Cerebellar cortex (tissue), 1 donor: Measurements from ENCODE around the gene RGMA.

Experiments
- DNase-seq: peaks from one replicate; pipeline ENCODE4 v3.0.0-alpha.2; 2015; ENCODE audit warnings: low spot score

RGMA gene

DNA sequence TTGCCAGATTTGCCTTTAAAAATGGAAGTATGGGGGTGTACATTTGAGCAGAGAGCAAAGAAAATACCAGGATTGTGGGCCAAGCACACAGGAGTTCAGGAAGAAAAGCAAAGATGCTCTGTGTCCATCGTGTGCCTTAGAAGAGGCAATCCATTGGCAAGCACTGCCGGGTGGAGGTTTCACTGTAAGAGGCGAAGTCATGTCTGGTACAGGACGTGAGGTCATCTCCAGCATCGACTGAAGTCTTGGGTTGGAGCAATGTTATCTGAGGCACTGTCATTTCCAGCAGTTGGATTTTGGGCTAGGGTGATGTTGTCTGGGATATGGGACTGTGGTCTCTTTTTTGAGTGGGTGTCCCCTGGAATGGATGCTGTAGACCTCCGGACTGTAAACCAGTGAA is 4.8 kb upstream of the RGMA start:
- DNase-seq: no peak

GRCh38 chr15:93091465-93091864 is 2.5 kb upstream of the RGMA start:
- no peak for DNase-seq

GRCh38 chr15:93089727-93090305 is 805 bp upstream of the RGMA start:
- DNase-seq: no peak

DNA sequence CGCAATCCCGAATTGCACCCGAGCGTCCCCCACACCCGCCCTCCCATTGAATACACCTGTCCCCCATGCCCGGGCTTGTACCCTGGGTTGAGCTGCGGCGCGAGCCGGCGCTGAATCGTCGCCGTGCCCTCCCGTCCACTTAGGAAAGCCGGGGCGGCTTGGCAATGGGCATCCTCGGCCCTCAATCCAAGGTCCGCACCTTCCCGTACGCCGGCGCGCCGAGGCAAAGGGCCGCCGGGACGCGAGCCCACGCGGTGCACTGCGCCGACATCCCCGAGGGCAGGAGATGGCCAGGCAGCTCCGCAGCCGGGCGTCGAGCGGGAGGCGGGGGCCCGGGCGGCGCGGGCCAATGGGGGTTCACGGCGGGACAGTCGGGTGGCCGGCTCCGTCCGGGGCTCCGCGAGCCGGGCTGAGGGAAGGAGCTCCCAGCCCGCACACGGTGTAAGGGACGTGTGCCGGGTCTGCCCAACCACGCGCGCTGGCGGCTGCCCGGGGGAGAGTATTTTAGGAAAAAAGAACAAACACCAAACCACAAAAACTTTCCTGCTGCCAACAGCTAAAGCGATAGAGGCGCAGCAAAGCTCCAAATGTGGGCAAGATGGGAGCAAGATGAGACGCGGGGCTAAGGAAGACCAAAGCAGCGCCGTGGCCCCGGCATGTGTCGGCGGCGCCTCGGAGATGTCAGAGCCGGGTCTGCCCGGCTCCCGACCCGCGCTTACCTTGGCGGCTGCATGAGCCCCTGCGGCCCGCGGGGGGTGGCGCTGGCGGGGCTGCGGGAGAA is 621 bp downstream of the RGMA start:
- no peak for DNase-seq

- peak; percentile 63 for DNase-seq
These were observed 1.2 kb downstream of the RGMA start for GRCh38 chr15:93087825-93088199.

DNA sequence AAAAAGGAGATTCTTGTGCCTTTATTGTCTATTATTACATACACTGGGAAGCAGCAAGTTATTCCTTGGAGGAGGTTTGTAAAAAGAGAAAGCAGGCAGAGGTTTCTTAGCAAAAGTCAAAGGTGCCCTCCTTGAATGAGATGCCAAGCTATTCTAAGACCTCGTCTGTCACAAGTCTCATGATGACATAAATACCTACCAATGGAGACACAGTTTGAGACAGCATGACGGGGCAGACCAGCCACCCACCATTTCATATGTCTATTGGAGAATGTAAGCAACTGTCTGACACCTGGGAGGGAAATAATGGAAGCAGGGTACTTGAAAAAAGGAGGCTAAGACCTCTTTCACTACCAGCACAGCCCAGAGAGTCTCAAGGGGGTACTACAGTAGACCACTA is 2.2 kb downstream of the RGMA start:
- DNase-seq: no peak

- no peak for DNase-seq
These were observed 3.3 kb downstream of the RGMA start for GRCh38 chr15:93085692-93086091.

DNA sequence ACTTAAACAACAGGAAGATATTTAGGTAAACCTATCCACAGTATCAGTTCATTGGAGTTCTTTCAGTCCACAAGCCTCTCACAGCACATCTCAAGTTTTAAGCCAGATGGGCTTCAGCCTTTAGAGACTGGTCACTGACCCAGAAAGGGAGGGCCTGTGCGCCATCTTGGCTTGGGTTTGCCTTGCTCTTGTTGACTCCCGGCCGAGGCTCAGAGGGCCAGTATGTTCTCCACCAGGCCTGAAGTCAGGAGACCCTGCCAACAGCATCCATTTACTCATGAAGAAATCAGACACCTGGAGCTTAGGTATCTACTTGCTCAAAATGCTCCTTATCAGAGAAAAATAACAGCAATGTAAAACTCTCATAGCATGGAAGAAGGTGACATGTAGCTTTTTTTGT is 6.2 kb downstream of the RGMA start:
- no peak for DNase-seq

GRCh38 chr15:93081399-93081798 is 7.6 kb downstream of the RGMA start:
- DNase-seq: no peak

DNA sequence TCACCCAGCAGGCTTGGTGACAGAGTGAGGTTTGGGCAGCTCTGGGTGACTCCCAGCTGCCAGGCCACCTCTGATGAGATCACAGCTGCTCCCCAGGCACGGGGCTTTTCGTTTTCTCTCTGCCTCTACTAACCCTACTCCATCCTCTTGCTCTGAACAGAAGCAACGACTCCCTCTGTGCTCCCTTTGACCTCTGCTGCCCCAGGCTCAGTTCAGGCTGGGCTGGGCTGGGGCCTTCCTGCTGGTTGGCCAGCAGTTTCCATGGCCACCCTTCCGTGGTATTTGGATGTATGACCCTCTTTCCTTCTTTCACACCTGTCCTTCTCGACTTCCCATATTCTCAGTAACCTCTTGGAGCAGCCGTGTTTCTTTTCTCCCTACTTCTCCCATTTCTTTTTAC is 8.6 kb downstream of the RGMA start:
- DNase-seq: no peak

- no peak for DNase-seq
These were observed 12.1 kb downstream of the RGMA start for GRCh38 chr15:93076875-93077274.

DNA sequence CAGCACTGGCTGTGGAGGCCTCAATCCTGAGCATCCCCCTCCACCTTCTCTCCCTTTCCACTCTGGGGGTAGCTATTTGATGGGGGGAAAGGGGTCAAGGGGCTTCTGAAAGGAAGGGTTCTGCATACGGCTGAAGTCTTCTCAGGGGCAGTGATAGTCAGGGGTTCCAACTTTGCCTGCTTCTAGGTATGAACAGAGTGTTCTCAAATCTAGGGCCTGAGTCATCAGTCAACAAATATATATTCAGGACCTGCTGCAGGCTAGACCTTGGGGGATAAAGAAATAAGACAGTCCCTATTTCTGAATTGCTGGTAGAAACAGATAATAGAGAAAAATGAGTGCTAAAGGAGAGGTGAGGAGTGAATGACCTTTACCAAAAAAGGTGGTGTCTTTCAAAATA is 12.8 kb downstream of the RGMA start:
- DNase-seq: no peak

GRCh38 chr15:93074599-93074998 is 14.4 kb downstream of the RGMA start:
- DNase-seq: no peak

DNA sequence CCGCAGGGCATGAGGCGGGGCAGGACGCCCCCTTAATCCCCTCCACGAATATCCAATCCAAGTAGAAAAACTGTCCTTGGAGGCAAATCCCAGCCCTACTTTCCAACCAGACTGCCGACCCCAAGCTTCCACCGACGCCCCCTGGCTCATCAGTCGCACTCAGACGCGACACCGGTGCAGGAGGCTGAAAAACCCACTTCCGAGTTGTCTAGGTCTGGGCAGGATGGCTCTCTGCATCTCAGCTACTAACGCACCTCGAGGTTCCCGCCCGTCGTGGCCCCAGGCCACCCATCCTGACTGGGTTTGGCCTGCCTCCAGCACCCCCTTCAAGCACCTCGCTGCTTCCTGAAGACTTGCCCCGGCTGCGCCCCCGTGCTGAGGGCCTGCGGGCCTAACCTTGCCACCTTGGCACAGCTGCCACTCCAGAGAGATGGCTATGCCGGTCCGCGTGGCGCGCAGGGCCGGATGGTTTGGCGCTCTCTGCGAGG is 15.5 kb downstream of the RGMA start:
- DNase-seq: no peak

GRCh38 chr15:93072411-93073394 is 16.3 kb downstream of the RGMA start:
- peak; percentile 36 for DNase-seq

- DNase-seq: no peak
These were observed 17.0 kb downstream of the RGMA start for GRCh38 chr15:93072011-93072410.

DNA sequence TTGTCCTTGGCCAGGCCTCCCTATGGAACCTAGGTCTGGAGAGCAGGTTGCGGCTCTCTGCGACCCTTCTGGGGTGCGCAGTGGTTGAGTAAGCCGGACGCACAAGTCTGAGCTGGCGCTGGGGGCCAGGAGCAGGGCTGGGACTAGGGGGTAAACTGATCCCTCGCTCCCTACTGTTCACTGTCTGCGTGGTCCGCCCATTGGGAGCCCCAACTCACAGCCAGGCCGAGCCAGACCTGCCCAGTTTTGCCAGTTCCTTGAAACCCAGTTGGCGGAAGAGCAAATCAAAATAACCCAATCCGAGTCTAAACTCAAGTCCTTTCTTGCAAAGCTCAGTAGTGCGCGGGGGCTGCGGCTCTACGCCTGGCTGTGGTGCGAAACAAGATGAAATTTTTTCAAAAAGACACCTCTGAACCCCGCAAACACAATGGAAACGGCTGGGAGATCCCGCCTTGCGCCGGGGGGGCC is 17.5 kb downstream of the RGMA start:
- no peak for DNase-seq

DNA sequence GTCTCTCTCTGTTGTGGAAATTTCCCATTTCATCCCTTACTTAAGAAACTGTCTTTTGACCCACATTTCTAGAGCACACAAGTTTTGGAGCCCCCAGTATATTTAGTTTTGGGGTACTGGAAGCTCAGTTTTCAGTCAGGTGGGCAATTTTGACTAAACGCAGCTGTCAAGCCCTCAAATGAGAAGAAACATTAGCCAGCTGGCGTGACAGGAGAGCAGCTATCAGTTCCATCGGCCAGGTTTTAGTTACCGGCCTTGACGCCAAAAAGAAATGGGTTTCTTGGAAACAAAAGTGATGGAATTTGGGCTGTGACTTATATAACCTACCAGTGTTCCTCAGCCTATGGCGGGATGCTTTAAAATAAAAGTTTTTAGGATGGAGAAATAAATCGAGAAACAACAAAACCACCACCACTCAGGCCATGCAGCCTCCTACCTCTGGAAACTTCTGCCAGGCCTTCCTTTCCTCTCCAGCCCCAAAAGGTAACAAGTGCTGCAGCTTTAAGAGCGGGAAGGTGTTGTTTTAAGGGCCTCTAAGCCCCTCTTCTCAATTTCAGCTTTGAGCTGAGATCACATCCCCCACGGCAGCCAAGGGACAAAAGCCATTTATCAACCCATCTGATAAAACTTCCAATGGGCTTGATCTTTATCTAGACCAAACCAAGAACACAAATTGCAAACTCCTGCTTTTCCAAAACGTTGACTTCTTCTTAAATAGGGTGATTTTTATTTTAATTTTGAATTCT is 18.3 kb downstream of the RGMA start:
- DNase-seq: no peak

DNA sequence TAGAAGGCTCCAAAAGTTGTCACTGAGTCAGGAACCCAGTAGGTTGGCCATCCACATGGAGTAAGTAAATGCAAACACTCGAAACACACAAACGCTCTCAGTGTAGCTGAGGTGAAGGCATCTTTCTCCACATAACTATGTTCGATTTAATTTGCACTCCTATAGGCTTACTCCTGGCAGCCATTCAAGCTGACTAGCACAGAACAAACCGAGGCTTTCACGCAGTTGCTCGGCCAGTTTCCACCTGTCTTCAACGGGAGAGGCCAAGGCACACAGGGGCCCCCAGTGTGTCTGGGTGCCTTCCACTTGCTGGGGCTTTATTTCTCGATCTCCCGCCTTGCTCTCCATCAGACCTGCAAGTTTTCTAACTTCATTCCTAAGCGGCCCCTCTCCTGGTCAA is 18.9 kb downstream of the RGMA start:
- DNase-seq: no peak

DNA sequence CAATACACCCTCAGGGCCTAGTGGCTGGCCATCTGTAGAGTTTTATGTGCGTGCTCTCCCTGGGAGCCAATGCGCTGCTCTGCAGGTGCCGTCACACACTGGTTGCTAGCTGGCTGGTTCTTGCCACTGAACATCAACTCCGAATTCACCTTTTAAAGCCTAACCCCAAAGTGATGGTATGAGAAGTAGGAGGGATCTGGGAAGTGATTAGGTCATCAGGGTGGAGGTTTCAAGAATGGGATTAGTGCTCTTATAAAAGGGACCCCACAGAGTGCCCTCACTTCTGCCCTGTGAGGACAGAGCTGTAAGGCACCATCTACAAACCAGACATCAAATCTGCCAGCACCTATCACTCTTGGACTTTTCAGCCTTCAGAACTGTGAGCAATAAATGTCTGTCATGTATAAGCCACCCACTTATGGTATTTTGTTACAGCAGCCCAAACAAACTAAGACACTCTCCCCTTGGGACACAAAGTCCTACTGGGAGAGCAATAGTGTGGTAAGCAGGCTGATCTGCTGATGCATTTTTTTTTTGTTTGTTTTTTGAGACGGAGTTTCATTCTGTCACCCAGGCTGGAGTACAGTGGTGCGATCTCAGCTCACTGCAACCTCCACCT is 20.3 kb downstream of the RGMA start:
- no peak for DNase-seq

DNA sequence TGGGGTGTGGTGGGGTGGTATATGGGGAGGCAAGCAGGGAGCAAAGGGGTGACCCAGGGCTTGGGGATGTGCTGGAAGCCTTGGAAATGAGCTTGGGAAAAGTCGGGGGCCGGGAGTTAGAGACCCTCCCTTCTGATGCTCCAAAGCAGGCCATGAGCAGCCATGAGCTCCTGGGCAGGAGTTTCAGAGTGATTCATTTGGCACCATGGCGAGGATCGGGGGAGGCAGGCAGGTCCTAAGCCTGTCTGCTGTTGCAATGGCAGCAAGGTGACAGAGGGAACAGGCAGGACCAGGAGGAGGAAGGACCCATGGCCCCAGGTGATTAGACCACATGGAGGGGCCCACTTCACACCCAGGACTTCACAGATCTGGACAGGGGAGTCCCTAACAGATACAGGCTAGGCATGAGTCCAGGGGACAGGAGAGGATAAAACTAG is 21.3 kb downstream of the RGMA start:
- DNase-seq: no peak
